Astrocyte (in vitro differentiated cells and primary cell): ENCODE measurements around the gene CDH13. TPM values are rescaled to one million over a fixed set of nuclear protein-coding genes. Genes with fewer than 3 reads are reported as not detected.

Experiments used
- DNase-seq: peaks from one replicate; pipeline ENCODE4 v3.0.0-alpha.2; 2010; ENCODE audit warnings: low read depth
- FAIRE-seq: peaks from 2 replicates; lab custom pipeline; 2011; peaks lifted over from hg19 to GRCh38; lab: Jason Lieb, UNC
- H2AFZ ChIP-seq: 2 replicates; pipeline ENCODE4 v1.6.0; 2012; ENCODE audit warnings: low read depth, low read length, inconsistent platforms
- H3K27ac ChIP-seq: 2 replicates; pipeline ENCODE4 v1.5.1; 2011; ENCODE audit warnings: low read depth, low read length, inconsistent platforms
- H3K27me3 ChIP-seq: 2 replicates; pipeline ENCODE4 v1.6.0; 2011; ENCODE audit warnings: low read length, inconsistent platforms; ENCODE audit not compliant: insufficient read depth
- H3K36me3 ChIP-seq: 2 replicates; pipeline ENCODE4 v1.5.1; 2011; ENCODE audit warnings: low read length, inconsistent platforms; ENCODE audit not compliant: insufficient read depth
- H3K4me1 ChIP-seq: 2 replicates; pipeline ENCODE4 v1.5.1; 2011; ENCODE audit warnings: low read length, inconsistent platforms; ENCODE audit not compliant: insufficient read depth
- H3K4me2 ChIP-seq: 2 replicates; pipeline ENCODE4 v1.6.0; 2012; ENCODE audit warnings: low read length, inconsistent platforms
- H3K4me3 ChIP-seq: 2 replicates; pipeline ENCODE4 v1.5.1; 2011; ENCODE audit warnings: low read depth, mild to moderate bottlenecking, low read length, inconsistent platforms; ENCODE audit not compliant: insufficient read depth
- H3K79me2 ChIP-seq: 2 replicates; pipeline ENCODE4 v1.6.0; 2012; ENCODE audit warnings: mild to moderate bottlenecking, low read length, inconsistent platforms; ENCODE audit not compliant: insufficient read depth
- H3K9ac ChIP-seq: 2 replicates; pipeline ENCODE4 v1.6.0; 2012; ENCODE audit warnings: mild to moderate bottlenecking, low read length, inconsistent platforms
- H3K9me3 ChIP-seq: 2 replicates; pipeline ENCODE4 v1.5.1; 2012; ENCODE audit warnings: low read depth, mild to moderate bottlenecking, low read length, inconsistent platforms; ENCODE audit not compliant: insufficient read depth
- H4K20me1 ChIP-seq: 2 replicates; pipeline ENCODE4 v1.6.0; 2012; ENCODE audit warnings: low read length, inconsistent platforms; ENCODE audit not compliant: insufficient read depth
- H3K27ac Mint-ChIP-seq: one replicate; pipeline ENCODE4 v1.8.0; 2021; ENCODE audit warnings: mild to moderate bottlenecking, mixed read lengths; ENCODE audit not compliant: unreplicated experiment
- H3K27me3 Mint-ChIP-seq: one replicate; pipeline ENCODE4 v1.8.0; 2021; ENCODE audit warnings: low read depth, mixed read lengths; ENCODE audit not compliant: unreplicated experiment
- H3K36me3 Mint-ChIP-seq: one replicate; pipeline ENCODE4 v1.8.0; 2021; ENCODE audit warnings: low read depth, mixed read lengths; ENCODE audit not compliant: unreplicated experiment
- H3K4me1 Mint-ChIP-seq: one replicate; pipeline ENCODE4 v1.8.0; 2021; ENCODE audit warnings: low read depth, mixed read lengths; ENCODE audit not compliant: unreplicated experiment
- H3K4me3 Mint-ChIP-seq: one replicate; pipeline ENCODE4 v1.8.0; 2021; ENCODE audit warnings: mild to moderate bottlenecking, moderate library complexity, mixed read lengths; ENCODE audit not compliant: unreplicated experiment
- H3K9me3 Mint-ChIP-seq: one replicate; pipeline ENCODE4 v1.8.0; 2021; ENCODE audit warnings: mild to moderate bottlenecking, mixed read lengths; ENCODE audit not compliant: unreplicated experiment
- EZH2 ChIP-seq: IDR thresholded peaks from 2 replicates; pipeline ENCODE4 v1.6.1; 2012; ENCODE audit warnings: mild to moderate bottlenecking, low read length, inconsistent platforms; ENCODE audit not compliant: insufficient read depth
- total RNA-seq: library from RNA; stranded (reverse); gene quantifications from 2 replicates; pipeline ENCODE4 v1.2.1, GENCODE V29; 2021
- TF ChIP-seq, protein P1 (sequence below): IDR thresholded peaks from 2 replicates; pipeline ENCODE4 v1.5.1; 2011; ENCODE audit warnings: low read depth, mild to moderate bottlenecking, inconsistent platforms, low read length, moderate library complexity; ENCODE audit not compliant: insufficient read depth

Gene CDH13
- total RNA-seq, 1 donor from 2014 or later: 41.7 TPM

DNA sequence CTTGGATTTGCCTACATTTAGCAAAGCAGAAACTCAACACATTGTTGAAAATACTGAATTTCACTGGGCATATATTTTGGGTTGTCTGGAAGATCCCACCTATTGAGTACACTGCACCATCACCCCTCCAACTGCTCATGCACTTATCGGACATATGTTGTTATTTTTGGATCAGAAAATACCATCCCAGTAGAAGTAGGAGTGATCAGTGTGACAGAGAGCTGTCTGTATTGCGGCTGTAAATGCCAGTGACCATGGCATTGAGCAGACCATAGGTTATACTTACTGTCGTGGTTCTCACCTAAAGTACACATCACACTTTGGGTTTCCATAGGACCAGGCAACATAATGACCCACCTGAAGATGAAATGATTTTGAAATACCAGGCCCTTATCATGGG, 264.7 kb downstream of the CDH13 start:
- Mint-ChIP-seq H3K4me3 (no peak overlapping the region), H3K9me3 (peaks cover 2% of the 10 kb centered on the region)

DNA sequence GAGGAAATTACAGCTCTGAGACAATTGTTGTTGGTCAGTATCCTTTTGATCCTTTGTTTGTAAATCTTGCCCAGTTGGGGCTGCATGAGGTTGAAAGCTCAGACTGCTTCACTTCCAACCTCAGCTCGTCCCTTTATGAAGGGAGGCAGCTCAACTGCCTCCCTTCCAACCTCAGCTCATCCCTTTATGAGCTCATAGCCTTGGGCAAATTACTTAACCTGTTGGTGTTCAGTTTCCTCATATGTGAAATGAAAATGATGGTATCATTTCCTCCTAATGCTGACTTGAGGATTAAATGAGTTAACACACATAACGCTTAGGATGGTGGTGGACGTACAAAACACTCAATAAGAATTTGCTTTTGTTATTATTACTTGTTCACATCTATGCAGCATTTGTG, 265.1 kb downstream of the CDH13 start:
- no peak overlapping the region for H3K4me2 ChIP-seq

More for the DNA sequence above, 264.7 kb downstream of the CDH13 start:
- Histone ChIP-seq H3K27me3 (no peaks in the 10 kb centered on the region), H3K9me3 (no peaks in the 10 kb centered on the region), H3K27ac (no peak overlapping the region), H3K4me3 (no peak overlapping the region), H2AFZ (no peak overlapping the region), H3K9ac (no peak overlapping the region), H3K4me2 (no peak overlapping the region), H4K20me1 (peaks cover 23% of the 10 kb centered on the region), H3K36me3 (no peaks in the 10 kb centered on the region), H3K4me1 (peaks cover 5% of the 10 kb centered on the region), H3K79me2 (no peaks in the 10 kb centered on the region)
- DNase-seq: no peak
- Mint-ChIP-seq H3K36me3 (peaks cover 2% of the 10 kb centered on the region), H3K4me1 (no peaks in the 10 kb centered on the region), H3K27me3 (peaks cover 4% of the 10 kb centered on the region), H3K27ac (no peak overlapping the region)
- no peak for FAIRE-seq
- no peak for TF ChIP-seq EZH2
- TF ChIP-seq, protein P1, sequence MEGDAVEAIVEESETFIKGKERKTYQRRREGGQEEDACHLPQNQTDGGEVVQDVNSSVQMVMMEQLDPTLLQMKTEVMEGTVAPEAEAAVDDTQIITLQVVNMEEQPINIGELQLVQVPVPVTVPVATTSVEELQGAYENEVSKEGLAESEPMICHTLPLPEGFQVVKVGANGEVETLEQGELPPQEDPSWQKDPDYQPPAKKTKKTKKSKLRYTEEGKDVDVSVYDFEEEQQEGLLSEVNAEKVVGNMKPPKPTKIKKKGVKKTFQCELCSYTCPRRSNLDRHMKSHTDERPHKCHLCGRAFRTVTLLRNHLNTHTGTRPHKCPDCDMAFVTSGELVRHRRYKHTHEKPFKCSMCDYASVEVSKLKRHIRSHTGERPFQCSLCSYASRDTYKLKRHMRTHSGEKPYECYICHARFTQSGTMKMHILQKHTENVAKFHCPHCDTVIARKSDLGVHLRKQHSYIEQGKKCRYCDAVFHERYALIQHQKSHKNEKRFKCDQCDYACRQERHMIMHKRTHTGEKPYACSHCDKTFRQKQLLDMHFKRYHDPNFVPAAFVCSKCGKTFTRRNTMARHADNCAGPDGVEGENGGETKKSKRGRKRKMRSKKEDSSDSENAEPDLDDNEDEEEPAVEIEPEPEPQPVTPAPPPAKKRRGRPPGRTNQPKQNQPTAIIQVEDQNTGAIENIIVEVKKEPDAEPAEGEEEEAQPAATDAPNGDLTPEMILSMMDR: no peak

DNA sequence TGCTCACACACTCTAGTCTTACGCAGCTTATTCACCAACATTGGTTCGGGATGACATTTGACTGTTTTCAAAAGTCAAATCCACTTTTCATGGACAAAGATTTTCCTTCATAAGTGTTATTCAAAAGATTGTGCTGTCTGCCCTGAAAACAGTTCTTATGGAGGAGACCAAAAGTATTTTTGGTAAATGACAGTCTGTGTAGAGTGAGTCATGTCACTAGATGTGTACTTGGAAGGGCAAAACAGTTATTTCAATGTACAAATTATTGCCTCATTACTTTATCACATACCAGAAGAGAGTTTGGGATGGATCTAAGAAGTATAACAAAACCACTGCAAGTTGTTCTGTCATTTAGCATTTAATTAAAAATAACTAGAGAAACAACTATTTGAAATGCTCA, 265.6 kb downstream of the CDH13 start:
- Histone ChIP-seq H3K4me2 (no peak overlapping the region), H4K20me1 (peaks cover 27% of the 10 kb centered on the region), H3K36me3 (no peaks in the 10 kb centered on the region), H3K9me3 (no peaks in the 10 kb centered on the region), H3K27me3 (no peaks in the 10 kb centered on the region), H3K4me1 (peaks cover 5% of the 10 kb centered on the region), H3K27ac (no peak overlapping the region), H3K9ac (no peak overlapping the region), H2AFZ (no peak overlapping the region), H3K4me3 (no peak overlapping the region), H3K79me2 (no peaks in the 10 kb centered on the region)
- H3K4me3 Mint-ChIP-seq: no peak overlapping the region
- H3K9me3 Mint-ChIP-seq: peaks cover 2% of the 10 kb centered on the region
- H3K27ac Mint-ChIP-seq: no peak overlapping the region
- FAIRE-seq (peak; percentile 29), DNase-seq (no peak)
- H3K36me3 Mint-ChIP-seq: no peaks in the 10 kb centered on the region
- TF ChIP-seq, protein P1: no peak
- no peak for TF ChIP-seq EZH2
- H3K27me3 Mint-ChIP-seq: peaks cover 4% of the 10 kb centered on the region
- no peaks in the 10 kb centered on the region for H3K4me1 Mint-ChIP-seq

More for the DNA sequence above, 265.1 kb downstream of the CDH13 start:
- no peak for DNase-seq
- H3K4me3 Mint-ChIP-seq: no peak overlapping the region
- no peaks in the 10 kb centered on the region for H3K36me3 ChIP-seq
- H3K9me3 Mint-ChIP-seq: peaks cover 2% of the 10 kb centered on the region
- no peak overlapping the region for H3K27ac ChIP-seq
- H3K79me2 ChIP-seq: no peaks in the 10 kb centered on the region
- H2AFZ ChIP-seq: no peak overlapping the region
- TF ChIP-seq, protein P1: no peak
- no peak for FAIRE-seq
- H3K27me3 ChIP-seq: no peaks in the 10 kb centered on the region
- no peak overlapping the region for H3K4me3 ChIP-seq
- H3K4me1 ChIP-seq: peaks cover 5% of the 10 kb centered on the region
- no peak overlapping the region for H3K9ac ChIP-seq
- H4K20me1 ChIP-seq: peaks cover 23% of the 10 kb centered on the region
- peaks cover 4% of the 10 kb centered on the region for H3K27me3 Mint-ChIP-seq
- H3K4me1 Mint-ChIP-seq: no peaks in the 10 kb centered on the region
- peaks cover 2% of the 10 kb centered on the region for H3K36me3 Mint-ChIP-seq
- H3K27ac Mint-ChIP-seq: no peak overlapping the region
- no peaks in the 10 kb centered on the region for H3K9me3 ChIP-seq
